Brain microvascular endothelial cell (primary cell): ENCODE data around the gene POLA1.

Experiments used
- DNase-seq: peaks from one replicate; pipeline ENCODE4 v3.0.0-alpha.2; 2020
- H3K27ac ChIP-seq: fragments of 250-450 bp; sonication (Bioruptor Pico); 2 replicates; pipeline ENCODE4 v1.5.1; 2020; ENCODE audit warnings: mild to moderate bottlenecking, moderate library complexity
- H3K27me3 ChIP-seq: fragments of 250-450 bp; sonication (Bioruptor Pico); replicated peaks from 2 replicates; pipeline ENCODE4 v1.5.1; 2020; ENCODE audit warnings: mild to moderate bottlenecking
- H3K36me3 ChIP-seq: fragments of 250-450 bp; sonication (Bioruptor Pico); replicated peaks from 2 replicates; pipeline ENCODE4 v1.5.1; 2020; ENCODE audit warnings: mild to moderate bottlenecking
- H3K4me3 ChIP-seq: 2 replicates; pipeline ENCODE4 v1.5.1; 2011; ENCODE audit warnings: low read depth, mild to moderate bottlenecking, control low read depth, low read length, moderate library complexity
- in situ Hi-C: cut with HindIII; loops from 2 replicates; pipeline ENCODE4 v1.10.0; 2017; ENCODE audit warnings: low sequenced_read_pairs, low pct_ligation_motif_present
- TF ChIP-seq, protein P1 (sequence below): IDR thresholded peaks from 2 replicates; pipeline ENCODE4 v1.5.1; 2011; ENCODE audit warnings: low read depth, mild to moderate bottlenecking, moderate library complexity, low read length, control low read depth, inconsistent platforms; ENCODE audit errors: missing control alignments

POLA1 gene

GRCh38 chrX:24777660-24778059, 83.9 kb downstream of the POLA1 start:
- no peaks in the 10 kb centered on the region for H3K36me3 ChIP-seq
- no peak for DNase-seq
- in situ Hi-C loops, result no loop called here
- no peaks in the 10 kb centered on the region for H3K27me3 ChIP-seq
- H3K27ac ChIP-seq, result no peak overlapping the region
- no peak overlapping the region for H3K4me3 ChIP-seq
- TF ChIP-seq, protein P1, sequence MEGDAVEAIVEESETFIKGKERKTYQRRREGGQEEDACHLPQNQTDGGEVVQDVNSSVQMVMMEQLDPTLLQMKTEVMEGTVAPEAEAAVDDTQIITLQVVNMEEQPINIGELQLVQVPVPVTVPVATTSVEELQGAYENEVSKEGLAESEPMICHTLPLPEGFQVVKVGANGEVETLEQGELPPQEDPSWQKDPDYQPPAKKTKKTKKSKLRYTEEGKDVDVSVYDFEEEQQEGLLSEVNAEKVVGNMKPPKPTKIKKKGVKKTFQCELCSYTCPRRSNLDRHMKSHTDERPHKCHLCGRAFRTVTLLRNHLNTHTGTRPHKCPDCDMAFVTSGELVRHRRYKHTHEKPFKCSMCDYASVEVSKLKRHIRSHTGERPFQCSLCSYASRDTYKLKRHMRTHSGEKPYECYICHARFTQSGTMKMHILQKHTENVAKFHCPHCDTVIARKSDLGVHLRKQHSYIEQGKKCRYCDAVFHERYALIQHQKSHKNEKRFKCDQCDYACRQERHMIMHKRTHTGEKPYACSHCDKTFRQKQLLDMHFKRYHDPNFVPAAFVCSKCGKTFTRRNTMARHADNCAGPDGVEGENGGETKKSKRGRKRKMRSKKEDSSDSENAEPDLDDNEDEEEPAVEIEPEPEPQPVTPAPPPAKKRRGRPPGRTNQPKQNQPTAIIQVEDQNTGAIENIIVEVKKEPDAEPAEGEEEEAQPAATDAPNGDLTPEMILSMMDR, result no peak

GRCh38 chrX:24782011-24782410, 88.3 kb downstream of the POLA1 start:
- Histone ChIP-seq H3K36me3 (no peaks in the 10 kb centered on the region), H3K27ac (no peak overlapping the region), H3K27me3 (no peaks in the 10 kb centered on the region), H3K4me3 (no peak overlapping the region)
- no peak for DNase-seq
- TF ChIP-seq, protein P1, result no peak
- in situ Hi-C loops, result no loop called here

- no peak for DNase-seq
- in situ Hi-C loops, result no loop called here
- H3K36me3 ChIP-seq, result no peaks in the 10 kb centered on the region
- TF ChIP-seq, protein P1, result no peak
- H3K27me3 ChIP-seq, result no peaks in the 10 kb centered on the region
- no peak overlapping the region for H3K4me3 ChIP-seq
- H3K27ac ChIP-seq, result no peak overlapping the region
Measured at GRCh38 chrX:24789047-24789446, 95.3 kb downstream of the POLA1 start.

DNA sequence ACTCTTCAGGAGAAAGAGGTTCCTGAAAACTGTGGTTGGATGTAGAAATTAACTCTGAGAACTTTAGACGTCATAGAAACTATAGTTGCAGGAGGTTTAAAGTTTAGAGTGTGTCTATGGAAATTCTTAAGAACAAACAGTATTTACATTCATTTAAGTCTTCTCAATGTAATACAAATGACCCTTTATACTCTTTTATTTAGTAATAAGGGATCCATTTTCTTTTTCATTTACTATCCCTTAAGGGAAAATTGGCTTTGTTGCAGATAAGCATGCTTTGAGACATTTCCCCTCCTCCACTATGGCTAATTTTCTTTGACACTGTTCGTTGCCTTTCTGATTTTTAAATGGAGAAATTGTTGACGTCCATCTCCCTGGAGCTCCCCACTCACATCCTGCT, 96.4 kb downstream of the POLA1 start:
- Histone ChIP-seq H3K36me3 (no peaks in the 10 kb centered on the region), H3K27me3 (no peaks in the 10 kb centered on the region), H3K4me3 (no peak overlapping the region), H3K27ac (no peak overlapping the region)
- TF ChIP-seq, protein P1, result no peak
- in situ Hi-C loops, result no loop called here
- no peak for DNase-seq

- Histone ChIP-seq H3K27ac (no peak overlapping the region), H3K4me3 (no peak overlapping the region), H3K36me3 (no peaks in the 10 kb centered on the region), H3K27me3 (no peaks in the 10 kb centered on the region)
- in situ Hi-C loops, result no loop called here
- DNase-seq, result no peak
- TF ChIP-seq, protein P1, result no peak
Measured at GRCh38 chrX:24796204-24796603, 102.5 kb downstream of the POLA1 start.

GRCh38 chrX:24799078-24799477, 105.4 kb downstream of the POLA1 start:
- DNase-seq, result no peak
- TF ChIP-seq, protein P1, result no peak
- no peaks in the 10 kb centered on the region for H3K27me3 ChIP-seq
- in situ Hi-C loops, result no loop called here
- no peaks in the 10 kb centered on the region for H3K36me3 ChIP-seq
- H3K27ac ChIP-seq, result no peak overlapping the region
- no peak overlapping the region for H3K4me3 ChIP-seq
